ENCODE results near the gene MRPL36.

DNA sequence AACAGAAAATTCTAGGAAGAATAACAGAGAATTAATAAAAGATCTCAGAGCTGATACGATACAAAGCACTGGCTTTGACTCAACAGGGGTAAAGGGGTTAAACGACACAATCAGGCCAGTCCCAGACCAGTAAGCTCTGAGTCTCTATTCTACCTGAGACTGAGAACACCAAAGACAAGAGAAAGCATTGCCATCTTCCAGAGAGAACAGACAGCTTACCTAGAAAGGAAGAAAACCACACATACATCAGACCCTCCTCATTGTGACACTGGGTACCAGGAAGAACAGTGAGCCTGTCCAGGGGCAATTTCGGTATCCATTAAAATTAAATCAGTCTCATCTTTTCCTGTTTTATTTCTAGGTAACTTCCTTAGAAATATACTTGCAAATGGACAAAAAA lies 41.1 kb downstream of the MRPL36 start:
- no peak for TF ChIP-seq CTCF (IDR thresholded peaks at IDR 0.05)
- no peak for TF ChIP-seq POLR2A (IDR thresholded peaks at IDR 0.05)
- TF ChIP-seq POLR2AphosphoS5 (IDR thresholded peaks at IDR 0.05) = no peak
